MM.1S (cell line): ENCODE results near the gene PSEN2.
"Not testable (repeated sequence)": the region's sequence is repeated elsewhere in the genome, so short reads cannot be mapped to it uniquely, and the experiment has no call there.

ENCODE experiments used
- DNase-seq: peaks from one replicate; pipeline ENCODE4 v3.0.0-alpha.2; 2015
- H2AFZ ChIP-seq: fragments of 300-600 bp; sonication (generic); 2 replicates; pipeline ENCODE4 v1.6.0; 2016; ENCODE audit warnings: antibody characterized with exemption, low read length
- H3F3A ChIP-seq: fragments of 300-600 bp; sonication (generic); 2 replicates; pipeline ENCODE4 v1.6.1; 2016; ENCODE audit warnings: mild to moderate bottlenecking, antibody characterized with exemption, low read length, moderate library complexity, mixed read lengths; ENCODE audit not compliant: insufficient read depth
- H3K27ac ChIP-seq: fragments of 300-600 bp; sonication (generic); 2 replicates; pipeline ENCODE4 v1.5.1; 2016; ENCODE audit warnings: mild to moderate bottlenecking, low read length
- H3K27me3 ChIP-seq: fragments of 300-600 bp; sonication (generic); replicated peaks from 2 replicates; pipeline ENCODE4 v1.6.0; 2016; ENCODE audit warnings: low read length; ENCODE audit not compliant: insufficient read depth
- H3K36me3 ChIP-seq: fragments of 300-600 bp; sonication (generic); replicated peaks from 2 replicates; pipeline ENCODE4 v1.6.1; 2016; ENCODE audit warnings: mild to moderate bottlenecking, low read length, mixed read lengths; ENCODE audit not compliant: insufficient read depth
- H3K4me1 ChIP-seq: fragments of 300-600 bp; sonication (generic); 2 replicates; pipeline ENCODE4 v1.6.1; 2016; ENCODE audit warnings: low read length, mixed read lengths
- H3K4me2 ChIP-seq: fragments of 300-600 bp; sonication (generic); 2 replicates; pipeline ENCODE4 v1.6.0; 2016; ENCODE audit warnings: low read depth, low read length
- H3K4me3 ChIP-seq: fragments of 300-600 bp; sonication (generic); 2 replicates; pipeline ENCODE4 v1.5.1; 2016; ENCODE audit warnings: low read length, mixed read lengths
- H3K79me2 ChIP-seq: fragments of 300-600 bp; sonication (generic); 2 replicates; pipeline ENCODE4 v1.6.1; 2016; ENCODE audit warnings: mixed run types, low read length, mixed read lengths
- H3K9ac ChIP-seq: fragments of 300-600 bp; sonication (generic); 2 replicates; pipeline ENCODE4 v1.6.1; 2016; ENCODE audit warnings: low read length, mixed read lengths
- H3K9me2 ChIP-seq: fragments of 300-600 bp; sonication (generic); replicated peaks from 2 replicates; pipeline ENCODE4 v1.6.1; 2016; ENCODE audit warnings: mild to moderate bottlenecking, low read length, mixed read lengths; ENCODE audit not compliant: insufficient read depth
- H3K9me3 ChIP-seq: fragments of 300-600 bp; sonication (generic); replicated peaks from 2 replicates; pipeline ENCODE4 v1.6.1; 2016; ENCODE audit warnings: mild to moderate bottlenecking, low read length, mixed read lengths; ENCODE audit not compliant: insufficient read depth
- H4K20me1 ChIP-seq: fragments of 300-600 bp; sonication (generic); 2 replicates; pipeline ENCODE4 v1.6.1; 2016; ENCODE audit warnings: mild to moderate bottlenecking, low read length, moderate library complexity, mixed read lengths; ENCODE audit not compliant: insufficient read depth
- CTCF ChIP-seq: fragments of 300-600 bp; sonication (generic); IDR thresholded peaks from 2 replicates; pipeline ENCODE4 v1.5.1; 2016; ENCODE audit warnings: antibody characterized with exemption, low read length, mixed read lengths
- EZH2 ChIP-seq: fragments of 300-600 bp; sonication (generic); optimal IDR thresholded peaks from 2 replicates; pipeline ENCODE3; 2017; ENCODE audit warnings: low read depth, mild to moderate bottlenecking, antibody characterized with exemption, low read length, mixed read lengths
- EZH2phosphoT487 ChIP-seq: fragments of 300-600 bp; sonication (generic); IDR thresholded peaks from 2 replicates; pipeline ENCODE4 v1.6.1; 2018; ENCODE audit warnings: antibody characterized with exemption, low read length

PSEN2 gene

GRCh38 chr1:226838456-226838855 lies 32.0 kb upstream of the PSEN2 start:
- no peak overlapping the region for H3K4me3 ChIP-seq
- H3K36me3 ChIP-seq, result no peaks in the 10 kb centered on the region
- no peak overlapping the region for H2AFZ ChIP-seq
- H3K4me1 ChIP-seq, result peaks cover 4% of the 10 kb centered on the region
- no peaks in the 10 kb centered on the region for H4K20me1 ChIP-seq
- no peak overlapping the region for H3K4me2 ChIP-seq
- no peaks in the 10 kb centered on the region for H3K9me3 ChIP-seq
- H3K9ac ChIP-seq, result no peak overlapping the region
- no peaks in the 10 kb centered on the region for H3F3A ChIP-seq
- TF ChIP-seq EZH2 (no peak), EZH2phosphoT487 (no peak), CTCF (no peak)
- no peaks in the 10 kb centered on the region for H3K79me2 ChIP-seq
- H3K27ac ChIP-seq, result no peak overlapping the region
- no peaks in the 10 kb centered on the region for H3K9me2 ChIP-seq
- DNase-seq, result no peak
- no peaks in the 10 kb centered on the region for H3K27me3 ChIP-seq

DNA sequence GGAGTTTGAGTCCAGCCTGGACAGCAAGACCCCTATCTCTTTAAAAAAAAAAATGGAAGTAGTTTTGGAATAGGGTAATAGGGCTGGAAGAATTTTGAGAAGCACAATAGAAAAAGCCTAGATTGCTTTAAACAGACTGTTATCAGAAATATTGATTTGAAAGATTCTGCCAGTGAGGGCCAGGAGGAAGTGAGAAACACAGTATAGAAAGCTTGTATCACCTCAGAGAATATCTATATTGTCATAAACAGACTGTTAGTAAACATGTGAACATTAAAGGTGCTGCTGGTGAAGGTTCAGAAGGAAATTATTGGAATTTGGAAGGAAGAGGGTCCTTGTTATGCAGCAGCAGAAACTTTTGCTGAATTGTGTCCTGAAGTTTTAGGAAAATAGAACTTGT lies 24.8 kb upstream of the PSEN2 start:
- Histone ChIP-seq H3K27ac (no peak overlapping the region), H3K4me1 (peaks cover 19% of the 10 kb centered on the region), H3K9me3 (no peaks in the 10 kb centered on the region), H3K4me3 (no peak overlapping the region), H4K20me1 (no peaks in the 10 kb centered on the region), H2AFZ (no peak overlapping the region), H3F3A (no peaks in the 10 kb centered on the region), H3K4me2 (no peak overlapping the region), H3K9ac (no peak overlapping the region), H3K79me2 (no peaks in the 10 kb centered on the region), H3K36me3 (no peaks in the 10 kb centered on the region), H3K9me2 (no peaks in the 10 kb centered on the region), H3K27me3 (no peaks in the 10 kb centered on the region)
- TF ChIP-seq EZH2 (no peak), CTCF (no peak), EZH2phosphoT487 (no peak)
- DNase-seq, result no peak

DNA sequence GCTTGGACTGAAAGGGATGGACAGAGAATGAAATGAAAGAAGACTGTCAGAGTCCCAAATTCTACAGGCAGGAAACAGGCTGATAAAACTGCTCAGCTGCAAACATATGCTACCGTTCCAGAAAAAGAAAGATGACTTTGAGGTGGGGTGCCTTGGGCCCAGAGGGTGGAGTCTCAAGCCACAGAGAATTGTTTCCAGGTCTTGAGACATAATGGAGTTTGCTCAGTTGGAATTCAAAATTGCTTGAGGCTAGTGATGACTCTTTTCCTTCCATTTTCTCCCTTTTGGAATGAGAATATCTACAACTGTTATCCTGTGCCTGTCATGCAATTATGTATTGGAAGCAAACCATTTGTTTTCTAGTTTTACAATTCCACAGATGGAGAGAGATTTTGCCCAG lies 23.6 kb upstream of the PSEN2 start:
- H3K79me2 ChIP-seq, result no peaks in the 10 kb centered on the region
- no peaks in the 10 kb centered on the region for H4K20me1 ChIP-seq
- no peaks in the 10 kb centered on the region for H3K27me3 ChIP-seq
- H3K9ac ChIP-seq, result no peak overlapping the region
- no peaks in the 10 kb centered on the region for H3K9me2 ChIP-seq
- DNase-seq, result no peak
- H3K27ac ChIP-seq, result no peak overlapping the region
- no peaks in the 10 kb centered on the region for H3F3A ChIP-seq
- TF ChIP-seq EZH2 (no peak), EZH2phosphoT487 (no peak), CTCF (no peak)
- H3K36me3 ChIP-seq, result no peaks in the 10 kb centered on the region
- H3K4me1 ChIP-seq, result peaks cover 19% of the 10 kb centered on the region
- H2AFZ ChIP-seq, result no peak overlapping the region
- H3K4me2 ChIP-seq, result no peak overlapping the region
- H3K9me3 ChIP-seq, result no peaks in the 10 kb centered on the region
- H3K4me3 ChIP-seq, result no peak overlapping the region

- H3K4me3 ChIP-seq, H3K9ac ChIP-seq, DNase-seq, H3K27me3 ChIP-seq, H3K9me2 ChIP-seq, H3K27ac ChIP-seq, H3K9me3 ChIP-seq, H4K20me1 ChIP-seq, H3K4me2 ChIP-seq, H2AFZ ChIP-seq, H3K79me2 ChIP-seq, H3K36me3 ChIP-seq: not testable (repeated sequence)
- Histone ChIP-seq H3K4me1 (peaks cover 10% of the 10 kb centered on the region; the same call in 1 of the 2 replicates), H3F3A (peaks cover 13% of the 10 kb centered on the region; the same call in 1 of the 2 replicates)
Measured at GRCh38 chr1:226854548-226854947, 15.9 kb upstream of the PSEN2 start.
